Measurements from ENCODE around the gene UBXN11. TPM values are rescaled to one million over a fixed set of nuclear protein-coding genes. Genes with fewer than 3 reads are reported as not detected.
A peak's percentile ranks its signal among the peaks of the same experiment; 100 is the strongest.

The UBXN11 gene
- total and polyA plus RNA-seq, 2 donors (not counting 1 experiment from before 2014, with no cell fraction given) = 68.0 to 81.4 TPM

DNA sequence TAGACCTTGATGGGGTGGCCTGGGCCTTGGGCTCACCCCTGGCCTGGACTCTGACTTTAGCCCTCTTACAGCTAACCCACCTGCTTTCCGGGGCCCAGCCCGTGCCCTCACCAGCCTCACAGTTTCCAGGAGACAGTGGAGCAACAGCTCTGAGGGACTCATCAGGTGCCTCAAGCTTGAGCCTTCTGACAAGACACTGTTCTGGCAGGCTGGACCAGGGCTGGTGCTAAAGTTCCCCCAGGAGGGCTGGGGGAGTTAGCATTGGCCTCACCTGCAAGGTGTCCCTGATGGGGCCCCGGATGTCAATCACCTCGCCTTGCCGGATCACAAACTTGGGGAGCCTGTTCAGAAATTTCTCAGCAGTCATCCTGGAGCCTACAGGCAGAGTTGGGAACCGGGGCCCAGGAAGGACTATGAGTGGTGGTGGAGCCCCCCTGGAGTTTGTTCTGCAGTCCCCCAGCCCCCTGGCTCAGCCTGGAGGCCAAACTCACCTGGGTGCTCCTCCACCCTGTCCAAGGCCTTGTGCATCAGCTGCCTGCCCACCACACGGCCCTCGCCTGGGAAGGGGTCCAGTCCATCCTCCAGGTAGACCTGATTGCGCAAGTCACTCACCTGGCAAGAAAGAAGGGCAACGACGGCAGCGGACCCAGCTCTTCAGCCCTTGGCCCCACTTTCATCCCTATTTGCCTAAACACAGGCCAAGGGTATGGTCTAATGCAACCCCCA, 22.4 kb downstream of the UBXN11 start:
- intact Hi-C loops (cut with micrococcal nuclease) = loop anchor here (1.0 to 10.0 kb wide), 3 partner anchors 8 to 1891 kb away; partner anchors contain the start of genes PDIK1L and PTAFR
- Mint-ChIP-seq H3K27me3 (no peaks in the 10 kb centered on the region), H3K9me3 (ENCODE audit: insufficient read depth) (no peaks in the 10 kb centered on the region), H3K4me3 (peak overlapping the region; percentile 87), H3K27ac (peak overlapping the region; percentile 97), H3K4me1 (peaks cover 88% of the 10 kb centered on the region)
- WGBS (ENCODE audit: insufficient coverage) = 76% methylated on average over 12 of the region's 12 CpGs
- Histone ChIP-seq H3K4me2 (replicated peaks; ENCODE audit: low read depth, low read length, poor library complexity, severe bottlenecking) (peak overlapping the region; percentile 65), H3K4me1 (ENCODE audit: control insufficient read depth in 2 of 2, insufficient read depth in 2 of 2, low read length in 2 of 2) (peaks cover 76 to 88% of the 10 kb centered on the region in 2 donors), H3K27me3 (replicated peaks in 1 of 4; ENCODE audit: control extremely low read depth in 1 of 4, control insufficient read depth in 3 of 4, insufficient read depth in 4 of 4, low read length in 3 of 4) (no peaks in the 10 kb centered on the region), H3K36me3 (replicated peaks in 1 of 2; ENCODE audit: control extremely low read depth in 1 of 2, control insufficient read depth in 1 of 2, extremely low read depth in 1 of 2, insufficient read depth in 2 of 2, low read length in 1 of 2) (peaks cover 2 to 19% of the 10 kb centered on the region in 2 experiments), H3K9me3 (ENCODE audit: control extremely low read depth in 1 of 3, control insufficient read depth in 2 of 3, insufficient read depth in 1 of 3, low read length in 2 of 3) (no peaks in the 10 kb centered on the region), H3K4me3 (ENCODE audit: control extremely low read depth in 1 of 5, extremely low read depth in 1 of 5, insufficient read depth in 1 of 5, low read depth in 2 of 5, low read length in 4 of 5) (peak overlapping the region in 1 of 5 experiments; percentile 19), H3K79me2 (ENCODE audit: control insufficient read depth, insufficient read depth, low read length) (peaks cover 43% of the 10 kb centered on the region), H2AFZ (ENCODE audit: insufficient read depth, low read depth, low read length, poor library complexity, severe bottlenecking) (peak overlapping the region; percentile 41), H3K27ac (ENCODE audit: low read length in 2 of 2) (peak overlapping the region; percentile 93 to 96), H3K9ac (ENCODE audit: low read length) (peak overlapping the region; percentile 17), H4K20me1 (ENCODE audit: control insufficient read depth, insufficient read depth, low read length, poor library complexity, severe bottlenecking) (peaks cover 22% of the 10 kb centered on the region)
- ATAC-seq (ENCODE audit: low read depth) = no peak
- TF ChIP-seq, protein P1, sequence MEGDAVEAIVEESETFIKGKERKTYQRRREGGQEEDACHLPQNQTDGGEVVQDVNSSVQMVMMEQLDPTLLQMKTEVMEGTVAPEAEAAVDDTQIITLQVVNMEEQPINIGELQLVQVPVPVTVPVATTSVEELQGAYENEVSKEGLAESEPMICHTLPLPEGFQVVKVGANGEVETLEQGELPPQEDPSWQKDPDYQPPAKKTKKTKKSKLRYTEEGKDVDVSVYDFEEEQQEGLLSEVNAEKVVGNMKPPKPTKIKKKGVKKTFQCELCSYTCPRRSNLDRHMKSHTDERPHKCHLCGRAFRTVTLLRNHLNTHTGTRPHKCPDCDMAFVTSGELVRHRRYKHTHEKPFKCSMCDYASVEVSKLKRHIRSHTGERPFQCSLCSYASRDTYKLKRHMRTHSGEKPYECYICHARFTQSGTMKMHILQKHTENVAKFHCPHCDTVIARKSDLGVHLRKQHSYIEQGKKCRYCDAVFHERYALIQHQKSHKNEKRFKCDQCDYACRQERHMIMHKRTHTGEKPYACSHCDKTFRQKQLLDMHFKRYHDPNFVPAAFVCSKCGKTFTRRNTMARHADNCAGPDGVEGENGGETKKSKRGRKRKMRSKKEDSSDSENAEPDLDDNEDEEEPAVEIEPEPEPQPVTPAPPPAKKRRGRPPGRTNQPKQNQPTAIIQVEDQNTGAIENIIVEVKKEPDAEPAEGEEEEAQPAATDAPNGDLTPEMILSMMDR (IDR thresholded peaks at IDR 0.05) = no peak
- TF ChIP-seq EZH2 (IDR thresholded peaks at IDR 0.05; ENCODE audit: borderline replicate concordance, insufficient read depth, low read depth, low read length, poor library complexity, severe bottlenecking) = no peak
- DNase-seq = no peak
- POLR2A ChIA-PET = interaction anchor here (0.5 to 21.9 kb wide), 12 partner anchors 8 to 424 kb away, joined by 3 to 1239 read pairs (median 6); partner anchors contain the start of genes CD52, CEP85, DHDDS and UBXN11
- CTCF ChIA-PET = interaction anchor here (0.6 to 26.4 kb wide), 16 partner anchors 7 to 333 kb away, joined by 3 to 1400 read pairs (median 6); partner anchors contain the start of genes CD52, CEP85, DHDDS and SH3BGRL3
